ENCODE results near the gene CEACAM19.

DNA sequence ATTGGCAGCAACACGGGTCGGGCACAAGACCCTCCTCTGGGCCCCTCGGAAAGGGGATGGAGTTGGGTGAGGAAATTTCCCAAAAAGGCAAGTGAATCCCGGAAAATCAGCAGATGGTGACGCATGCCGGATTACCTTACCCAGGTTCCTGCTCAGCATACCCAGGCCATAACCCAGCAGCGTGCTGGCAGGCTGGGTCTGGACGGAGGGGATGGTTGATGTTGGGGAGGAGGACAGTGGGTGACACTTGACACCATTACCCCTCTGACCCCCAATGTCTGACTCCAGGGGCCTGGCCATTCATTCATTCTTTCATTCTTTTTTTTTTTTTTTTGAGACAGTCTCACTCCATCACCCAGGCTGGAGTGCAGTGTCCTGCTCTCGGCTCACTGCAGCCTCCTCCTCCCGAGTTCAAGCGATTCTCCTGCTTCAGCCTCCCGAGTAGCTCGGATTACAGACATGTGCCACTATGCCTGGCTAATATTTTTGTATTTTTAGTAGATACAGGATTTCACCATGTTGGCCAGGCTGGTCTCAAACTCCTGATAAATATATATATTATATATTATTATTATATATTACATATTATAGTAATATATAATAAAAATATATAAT is 26.8 kb upstream of the CEACAM19 start:
- TF ChIP-seq, protein P1, sequence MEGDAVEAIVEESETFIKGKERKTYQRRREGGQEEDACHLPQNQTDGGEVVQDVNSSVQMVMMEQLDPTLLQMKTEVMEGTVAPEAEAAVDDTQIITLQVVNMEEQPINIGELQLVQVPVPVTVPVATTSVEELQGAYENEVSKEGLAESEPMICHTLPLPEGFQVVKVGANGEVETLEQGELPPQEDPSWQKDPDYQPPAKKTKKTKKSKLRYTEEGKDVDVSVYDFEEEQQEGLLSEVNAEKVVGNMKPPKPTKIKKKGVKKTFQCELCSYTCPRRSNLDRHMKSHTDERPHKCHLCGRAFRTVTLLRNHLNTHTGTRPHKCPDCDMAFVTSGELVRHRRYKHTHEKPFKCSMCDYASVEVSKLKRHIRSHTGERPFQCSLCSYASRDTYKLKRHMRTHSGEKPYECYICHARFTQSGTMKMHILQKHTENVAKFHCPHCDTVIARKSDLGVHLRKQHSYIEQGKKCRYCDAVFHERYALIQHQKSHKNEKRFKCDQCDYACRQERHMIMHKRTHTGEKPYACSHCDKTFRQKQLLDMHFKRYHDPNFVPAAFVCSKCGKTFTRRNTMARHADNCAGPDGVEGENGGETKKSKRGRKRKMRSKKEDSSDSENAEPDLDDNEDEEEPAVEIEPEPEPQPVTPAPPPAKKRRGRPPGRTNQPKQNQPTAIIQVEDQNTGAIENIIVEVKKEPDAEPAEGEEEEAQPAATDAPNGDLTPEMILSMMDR (IDR thresholded peaks at IDR 0.05), result no peak
- TF ChIP-seq POLR2A (IDR thresholded peaks at IDR 0.05) (no peak), POLR2AphosphoS5 (IDR thresholded peaks at IDR 0.05) (peak in 1 of 3 donors; percentile 46)
